Tibial nerve (tissue), 4 donors: ENCODE results near the gene HOTAIR. TPM values are rescaled to one million over a fixed set of nuclear protein-coding genes. Genes with fewer than 3 reads are reported as not detected.

Experiments
- DNase-seq, 2 donors: peaks; one replicate each; pipeline ENCODE4 v3.0.0-alpha.2; 2019; ENCODE audit warnings: low spot score in 2 of 2
- H3K27ac ChIP-seq, 4 donors: fragments of 200-600 bp; sonication (generic) in 3 of 4; one replicate each; pipeline ENCODE4 v1.5.1; 2017 to 2019; ENCODE audit warnings: mild to moderate bottlenecking in 1 of 4
- H3K27me3 ChIP-seq, 2 donors: fragments of 200-600 bp; sonication (generic) in 1 of 2; one replicate each; pipeline versions ENCODE4 v1.5.1 to v1.6.0; 2017 to 2019
- H3K36me3 ChIP-seq, 3 donors: fragments of 200-600 bp; sonication (generic); one replicate each; pipeline ENCODE4 v1.5.1; 2018 to 2019
- H3K4me1 ChIP-seq, 4 donors: fragments of 200-600 bp; sonication (generic) in 3 of 4; one replicate each; pipeline ENCODE4 v1.5.1; 2017 to 2019
- H3K4me3 ChIP-seq, 4 donors: fragments of 200-600 bp; sonication (generic) in 3 of 4; one replicate each; pipeline ENCODE4 v1.5.1; 2017 to 2019; ENCODE audit warnings: mild to moderate bottlenecking in 1 of 4, moderate library complexity in 1 of 4
- H3K9me3 ChIP-seq, 4 donors: fragments of 200-600 bp; sonication (generic) in 3 of 4; one replicate each; pipeline ENCODE4 v1.5.1; 2017 to 2019
- CTCF ChIP-seq, 5 experiments: fragments of 200-600 bp in 3 of 5; fragments of 450-650 bp in 2 of 5; sonication (generic) in 3 of 5; IDR thresholded peaks; one replicate each; pipeline ENCODE4 v1.5.1; 2016 to 2019; ENCODE audit warnings: antibody characterized with exemption in 5 of 5, mild to moderate bottlenecking in 3 of 5, moderate library complexity in 2 of 5
- EP300 ChIP-seq, 2 donors: sonication (generic); formaldehyde crosslinking; IDR thresholded peaks; one replicate each; pipeline ENCODE4 v1.6.1; 2017; ENCODE audit warnings: antibody characterized with exemption in 2 of 2, mild to moderate bottlenecking in 1 of 2
- POLR2A ChIP-seq, 2 donors: fragments of 450-650 bp; IDR thresholded peaks; one replicate each; pipeline ENCODE4 v1.6.1; 2017; ENCODE audit warnings: antibody characterized with exemption in 2 of 2, mild to moderate bottlenecking in 2 of 2, moderate library complexity in 2 of 2
- WGBS, 2 donors: methylation state at CpG; one replicate each; pipeline ENCODE4 v1.1.5; 2018; 5-methylcytosine and 5-hydroxymethylcytosine counted together
- total RNA-seq, 4 donors: library from RNA; depleted of rRNA; stranded (reverse); fragments of >200 nt; gene quantifications; one replicate each; pipeline ENCODE4 v1.1.0, GENCODE V29; 2016

The HOTAIR gene
- total RNA-seq, 4 donors from 2014 or later: 0.20 to 0.42 (median 0.30) TPM; not detected in 1

GRCh38 chr12:53929527-53929926 lies 45.2 kb downstream of the HOTAIR start:
- H3K4me3 ChIP-seq: no peak overlapping the region
- no peak for TF ChIP-seq POLR2A (IDR thresholded peaks at IDR 0.05)
- no peak for TF ChIP-seq EP300 (IDR thresholded peaks at IDR 0.05)
- H3K9me3 ChIP-seq: no peaks in the 10 kb centered on the region
- no peak overlapping the region for H3K27ac ChIP-seq
- no peak for DNase-seq
- peaks cover 4 to 100% of the 10 kb centered on the region in 2 donors for H3K27me3 ChIP-seq
- H3K36me3 ChIP-seq: no peaks in the 10 kb centered on the region
- H3K4me1 ChIP-seq: peaks cover 0 to 10% (median 0%) of the 10 kb centered on the region in 4 donors
- WGBS, 2 donors: 11% methylated on average over 4 of the region's 4 CpGs

GRCh38 chr12:53928054-53928835 lies 46.5 kb downstream of the HOTAIR start:
- H3K4me3 ChIP-seq: no peak overlapping the region
- TF ChIP-seq CTCF (IDR thresholded peaks at IDR 0.05) (no peak), POLR2A (IDR thresholded peaks at IDR 0.05) (no peak), EP300 (IDR thresholded peaks at IDR 0.05) (no peak)
- no peak for DNase-seq
- H3K27me3 ChIP-seq: peaks cover 4 to 100% of the 10 kb centered on the region in 2 donors
- no peak overlapping the region for H3K27ac ChIP-seq
- peaks cover 0 to 10% (median 0%) of the 10 kb centered on the region in 4 donors for H3K4me1 ChIP-seq
- H3K9me3 ChIP-seq: no peaks in the 10 kb centered on the region
- 4 to 5% methylated on average over 29 to 31 of the region's 31 CpGs for WGBS, 2 donors
- H3K36me3 ChIP-seq: no peaks in the 10 kb centered on the region

DNA sequence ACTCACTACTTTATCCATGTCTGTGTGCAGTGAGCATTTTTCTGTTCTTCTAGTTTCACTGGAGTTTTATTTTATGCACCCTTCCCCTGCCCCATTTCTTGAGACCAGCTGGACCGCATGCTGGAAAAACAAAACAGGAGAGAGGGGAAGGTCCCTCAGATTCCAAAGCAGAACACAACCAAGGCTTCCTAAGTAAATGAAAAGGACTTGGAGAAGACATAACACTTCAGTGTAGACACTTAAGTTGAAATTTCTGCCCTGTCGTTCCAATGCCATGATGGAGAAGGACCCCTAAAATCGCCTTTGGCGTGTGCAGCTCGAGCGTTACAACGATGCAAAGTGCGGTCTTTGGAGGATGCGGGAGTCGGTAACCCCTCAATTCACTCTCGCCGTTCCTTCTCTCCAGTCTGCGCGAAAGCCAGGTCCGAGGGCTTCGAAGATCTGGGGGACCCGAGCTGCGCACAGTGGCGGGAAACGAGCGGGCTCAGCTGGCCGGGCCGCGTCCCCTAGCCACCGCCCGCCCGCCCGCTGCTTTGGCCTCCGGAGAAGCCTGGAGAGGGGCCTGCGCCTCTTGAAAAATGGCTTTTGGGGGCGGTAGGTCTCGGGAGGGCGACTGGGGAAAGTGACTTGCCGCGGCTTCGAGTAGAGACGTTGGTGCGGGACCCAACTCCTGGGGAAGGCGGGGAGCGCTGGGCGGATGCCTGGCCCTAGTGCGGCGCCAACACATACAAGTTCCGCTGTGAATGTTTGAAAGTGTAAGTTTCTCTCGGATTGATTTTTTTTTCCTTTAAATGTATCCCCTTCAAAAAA lies 47.3 kb downstream of the HOTAIR start:
- DNase-seq: no peak
- peaks cover 0 to 10% (median 0%) of the 10 kb centered on the region in 4 donors for H3K4me1 ChIP-seq
- no peak overlapping the region for H3K27ac ChIP-seq
- TF ChIP-seq POLR2A (IDR thresholded peaks at IDR 0.05) (no peak), EP300 (IDR thresholded peaks at IDR 0.05) (no peak), CTCF (IDR thresholded peaks at IDR 0.05) (no peak)
- peaks cover 4 to 100% of the 10 kb centered on the region in 2 donors for H3K27me3 ChIP-seq
- 4 to 6% methylated on average over 29 to 36 of the region's 45 CpGs for WGBS, 2 donors
- no peak overlapping the region for H3K4me3 ChIP-seq
- H3K36me3 ChIP-seq: no peaks in the 10 kb centered on the region
- no peaks in the 10 kb centered on the region for H3K9me3 ChIP-seq

- Histone ChIP-seq H3K4me3 (no peak overlapping the region), H3K4me1 (peaks cover 0 to 10% (median 0%) of the 10 kb centered on the region in 4 donors), H3K36me3 (no peaks in the 10 kb centered on the region), H3K27ac (no peak overlapping the region), H3K9me3 (no peaks in the 10 kb centered on the region), H3K27me3 (peaks cover 0 to 100% of the 10 kb centered on the region in 2 donors)
- WGBS, 2 donors: 39 to 52% methylated on average over 2 of the region's 2 CpGs
- TF ChIP-seq EP300 (IDR thresholded peaks at IDR 0.05): no peak
- TF ChIP-seq POLR2A (IDR thresholded peaks at IDR 0.05): no peak
- TF ChIP-seq CTCF (IDR thresholded peaks at IDR 0.05): no peak
- DNase-seq: no peak
These were observed 50.0 kb downstream of the HOTAIR start for GRCh38 chr12:53924521-53925405.
